ENCODE data around the gene MPO. TPM values are rescaled to one million over a fixed set of nuclear protein-coding genes. Genes with fewer than 3 reads are reported as not detected.

The MPO gene
- total and polyA plus RNA-seq, 2 donors: 5.6 to 27.3 TPM

DNA sequence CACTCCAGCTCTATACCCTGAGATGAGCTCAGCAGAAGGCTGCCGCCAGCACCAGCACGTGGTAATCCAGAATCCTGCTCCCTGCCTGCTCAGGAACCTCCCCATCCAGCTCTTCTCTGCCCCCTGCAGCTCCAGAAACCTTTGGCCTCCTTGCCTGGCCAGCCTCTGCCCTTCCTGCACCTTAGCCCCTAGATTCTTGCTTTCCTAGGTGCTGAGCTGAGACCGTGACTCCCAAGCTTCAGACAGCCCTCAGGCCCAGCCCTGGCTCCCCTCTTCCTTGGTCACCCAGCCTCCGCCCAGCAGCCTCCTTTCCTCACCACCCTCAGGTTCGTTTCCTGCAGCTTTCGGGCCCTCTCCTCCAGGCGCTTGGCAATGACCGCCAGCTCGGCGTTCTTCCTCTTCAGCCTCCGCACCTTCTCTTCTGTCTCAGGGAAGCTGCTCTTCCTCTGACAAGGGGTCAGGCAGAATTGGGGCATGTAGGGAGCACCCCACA, 45.3 kb upstream of the MPO start:
- peaks cover 0 to 30% of the 10 kb centered on the region in 2 donors for H3K27me3 ChIP-seq (ENCODE audit: control insufficient read depth in 2 of 2, insufficient read depth in 1 of 2, low read length in 1 of 2)
- no peak for DNase-seq (ENCODE audit: low read depth in 6 of 9, low spot score in 9 of 9)
- peaks cover 31 to 53% of the 10 kb centered on the region in 2 donors for H3K4me1 ChIP-seq (ENCODE audit: control insufficient read depth in 2 of 2, insufficient read depth in 2 of 2, low read length in 2 of 2)
- peaks cover 28 to 31% of the 10 kb centered on the region in 2 donors for H3K36me3 ChIP-seq (ENCODE audit: control insufficient read depth in 2 of 2, insufficient read depth in 2 of 2, low read length in 1 of 2)
- H3K27ac ChIP-seq (ENCODE audit: low read depth in 1 of 2, low read length in 1 of 2): no peak overlapping the region
- H3K4me3 ChIP-seq (ENCODE audit: low read length in 2 of 2): no peak overlapping the region
- 85% methylated on average over 11 of the region's 11 CpGs for WGBS
- H3K9me3 ChIP-seq (ENCODE audit: control insufficient read depth in 2 of 2, insufficient read depth in 1 of 2, low read length in 1 of 2): no peaks in the 10 kb centered on the region

DNA sequence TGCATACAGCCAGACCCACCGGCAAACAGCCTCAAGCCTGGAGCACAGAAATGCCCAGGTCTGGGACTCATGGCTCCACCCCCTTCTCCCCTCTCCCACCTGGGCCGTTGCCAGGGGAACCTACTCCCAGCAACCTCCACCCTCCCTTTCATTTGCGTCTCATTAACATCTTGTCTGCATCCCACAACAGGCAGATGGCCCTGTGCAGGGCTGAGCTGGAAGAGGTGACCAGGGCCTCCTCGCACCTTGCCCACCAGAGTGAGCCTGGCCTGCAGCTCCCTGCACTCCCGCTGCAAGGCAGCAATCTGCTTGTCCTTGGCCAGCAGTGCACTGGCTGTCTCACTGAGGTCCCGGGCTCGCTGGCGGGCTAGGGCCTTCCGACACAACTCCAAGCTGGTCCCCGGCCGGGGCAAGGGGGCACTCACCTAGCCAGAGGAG, 44.6 kb upstream of the MPO start:
- peaks cover 31 to 53% of the 10 kb centered on the region in 2 donors for H3K4me1 ChIP-seq (ENCODE audit: control insufficient read depth in 2 of 2, insufficient read depth in 2 of 2, low read length in 2 of 2)
- peaks cover 22 to 28% of the 10 kb centered on the region in 2 donors for H3K36me3 ChIP-seq (ENCODE audit: control insufficient read depth in 2 of 2, insufficient read depth in 2 of 2, low read length in 1 of 2)
- 89% methylated on average over 11 of the region's 11 CpGs for WGBS
- no peak overlapping the region for H3K27ac ChIP-seq (ENCODE audit: low read depth in 1 of 2, low read length in 1 of 2)
- H3K4me3 ChIP-seq (ENCODE audit: low read length in 2 of 2): no peak overlapping the region
- peak in 1 of 9 donors; percentile 36 for DNase-seq (ENCODE audit: low read depth in 6 of 9, low spot score in 9 of 9)
- peaks cover 0 to 28% of the 10 kb centered on the region in 2 donors for H3K27me3 ChIP-seq (ENCODE audit: control insufficient read depth in 2 of 2, insufficient read depth in 1 of 2, low read length in 1 of 2)
- H3K9me3 ChIP-seq (ENCODE audit: control insufficient read depth in 2 of 2, insufficient read depth in 1 of 2, low read length in 1 of 2): no peaks in the 10 kb centered on the region

DNA sequence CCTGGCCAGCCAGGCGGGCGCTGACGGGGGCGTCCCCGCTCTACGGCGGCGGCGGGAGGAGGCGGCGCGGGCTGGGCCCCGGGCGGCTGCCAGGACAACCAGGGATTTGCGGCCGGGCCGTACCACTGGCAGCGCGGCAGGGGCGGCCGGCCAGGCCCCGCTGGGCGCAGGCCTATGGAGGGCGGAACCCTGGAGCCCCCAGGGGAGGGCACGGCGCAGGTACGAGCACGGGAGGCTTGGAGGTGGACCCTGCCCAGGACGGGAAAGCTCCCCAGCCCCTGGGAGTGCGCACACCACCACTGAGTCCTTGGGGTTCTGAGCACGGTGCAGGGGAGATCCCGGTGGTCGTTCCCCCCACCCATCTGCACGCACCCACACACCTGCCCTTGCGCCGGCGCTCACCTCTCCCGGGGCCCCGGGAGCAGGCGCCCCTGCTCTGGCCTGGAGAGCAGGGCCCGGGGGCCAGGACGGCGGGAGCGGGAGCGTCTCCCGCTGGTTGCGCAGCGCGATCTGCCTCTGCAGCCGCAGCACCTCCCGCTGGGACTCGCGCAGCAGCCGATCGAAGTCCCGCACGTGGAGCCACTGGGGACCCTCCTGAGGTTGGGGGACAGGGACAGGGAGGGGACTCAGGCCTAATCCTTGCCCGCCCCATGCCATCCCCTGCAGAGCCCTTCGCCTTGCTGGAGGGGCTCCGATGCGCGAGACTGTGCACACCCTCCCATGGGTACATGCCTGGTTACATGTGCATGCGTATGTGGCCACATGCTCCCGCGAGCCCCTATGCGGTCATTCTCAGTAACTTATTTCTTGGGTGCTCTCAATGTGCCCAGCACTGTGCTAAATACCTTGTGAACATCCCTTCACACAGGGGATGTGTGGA, 43.9 kb upstream of the MPO start:
- H3K9me3 ChIP-seq (ENCODE audit: control insufficient read depth in 2 of 2, insufficient read depth in 1 of 2, low read length in 1 of 2): no peaks in the 10 kb centered on the region
- H3K27ac ChIP-seq (ENCODE audit: low read depth in 1 of 2, low read length in 1 of 2): no peak overlapping the region
- peaks cover 21 to 31% of the 10 kb centered on the region in 2 donors for H3K36me3 ChIP-seq (ENCODE audit: control insufficient read depth in 2 of 2, insufficient read depth in 2 of 2, low read length in 1 of 2)
- DNase-seq (ENCODE audit: low read depth in 6 of 9, low spot score in 9 of 9): no peak
- 21% methylated on average over 66 of the region's 66 CpGs for WGBS
- peak overlapping the region in 1 of 2 donors; percentile 29 for H3K4me3 ChIP-seq (ENCODE audit: low read length in 2 of 2)
- H3K4me1 ChIP-seq (ENCODE audit: control insufficient read depth in 2 of 2, insufficient read depth in 2 of 2, low read length in 2 of 2): peaks cover 31 to 53% of the 10 kb centered on the region in 2 donors
- peaks cover 0 to 28% of the 10 kb centered on the region in 2 donors for H3K27me3 ChIP-seq (ENCODE audit: control insufficient read depth in 2 of 2, insufficient read depth in 1 of 2, low read length in 1 of 2)

DNA sequence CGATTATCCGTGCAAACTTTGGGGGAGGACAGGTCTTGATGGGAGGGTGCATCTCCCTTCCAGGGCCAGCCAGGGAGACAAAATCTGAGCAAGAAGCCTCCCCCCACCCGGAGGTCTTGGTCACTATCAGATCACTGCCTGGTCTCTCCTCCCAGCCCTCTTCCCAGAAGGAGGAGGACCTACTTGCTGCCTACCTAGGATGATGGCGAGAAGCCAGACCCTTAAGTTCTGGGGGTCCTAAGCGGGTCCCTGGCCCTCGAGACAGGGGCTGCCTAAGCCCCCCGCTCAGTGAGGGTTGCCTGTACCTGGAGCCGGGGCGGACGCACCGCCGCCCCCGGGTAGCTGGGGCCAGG, 43.3 kb upstream of the MPO start:
- DNase-seq (ENCODE audit: low read depth in 6 of 9, low spot score in 9 of 9): no peak
- peaks cover 21 to 33% of the 10 kb centered on the region in 2 donors for H3K36me3 ChIP-seq (ENCODE audit: control insufficient read depth in 2 of 2, insufficient read depth in 2 of 2, low read length in 1 of 2)
- H3K9me3 ChIP-seq (ENCODE audit: control insufficient read depth in 2 of 2, insufficient read depth in 1 of 2, low read length in 1 of 2): no peaks in the 10 kb centered on the region
- H3K4me1 ChIP-seq (ENCODE audit: control insufficient read depth in 2 of 2, insufficient read depth in 2 of 2, low read length in 2 of 2): peaks cover 31 to 48% of the 10 kb centered on the region in 2 donors
- peak overlapping the region in 1 of 2 donors; percentile 29 for H3K4me3 ChIP-seq (ENCODE audit: low read length in 2 of 2)
- H3K27ac ChIP-seq (ENCODE audit: low read depth in 1 of 2, low read length in 1 of 2): no peak overlapping the region
- 52% methylated on average over 13 of the region's 13 CpGs for WGBS
- H3K27me3 ChIP-seq (ENCODE audit: control insufficient read depth in 2 of 2, insufficient read depth in 1 of 2, low read length in 1 of 2): peaks cover 0 to 28% of the 10 kb centered on the region in 2 donors

DNA sequence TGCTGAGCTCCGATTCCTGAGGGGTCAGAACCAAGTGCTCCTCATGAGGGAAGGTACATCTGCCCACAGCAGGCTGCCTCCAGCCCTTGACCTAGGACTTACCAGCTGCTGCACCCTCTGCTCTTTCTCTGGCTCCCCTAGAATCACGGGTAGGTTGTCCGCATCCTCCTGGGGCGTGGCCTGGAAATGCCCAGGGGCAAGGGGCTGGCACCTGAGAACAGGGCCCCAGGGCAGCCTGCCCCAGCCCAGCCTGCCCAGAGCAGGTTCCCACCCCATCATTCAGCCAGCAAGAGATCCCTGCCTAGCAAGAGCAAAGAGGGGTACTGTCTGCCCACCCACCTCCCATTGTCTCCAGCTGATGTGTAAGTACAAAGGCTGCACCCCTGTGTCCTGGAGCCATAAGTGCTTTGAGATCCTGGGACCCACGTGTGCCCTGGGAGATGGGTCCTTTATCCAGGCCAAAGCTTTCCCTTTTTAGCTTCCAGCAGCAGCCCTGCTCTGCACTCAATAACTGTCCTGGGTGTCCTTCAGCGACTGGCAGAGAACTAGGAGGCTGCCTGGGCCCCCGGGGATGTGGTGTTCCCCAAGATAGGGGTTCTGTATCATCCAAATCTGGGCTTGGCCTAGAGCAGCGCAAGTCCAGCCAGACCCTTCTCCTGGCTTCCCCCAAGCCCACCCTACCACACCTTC, 42.8 kb upstream of the MPO start:
- H3K27ac ChIP-seq (ENCODE audit: low read depth in 1 of 2, low read length in 1 of 2): no peak overlapping the region
- H3K27me3 ChIP-seq (ENCODE audit: control insufficient read depth in 2 of 2, insufficient read depth in 1 of 2, low read length in 1 of 2): peaks cover 0 to 28% of the 10 kb centered on the region in 2 donors
- H3K9me3 ChIP-seq (ENCODE audit: control insufficient read depth in 2 of 2, insufficient read depth in 1 of 2, low read length in 1 of 2): no peaks in the 10 kb centered on the region
- no peak for DNase-seq (ENCODE audit: low read depth in 6 of 9, low spot score in 9 of 9)
- WGBS: 95% methylated on average over 8 of the region's 8 CpGs
- no peak overlapping the region for H3K4me3 ChIP-seq (ENCODE audit: low read length in 2 of 2)
- H3K4me1 ChIP-seq (ENCODE audit: control insufficient read depth in 2 of 2, insufficient read depth in 2 of 2, low read length in 2 of 2): peaks cover 31 to 43% of the 10 kb centered on the region in 2 donors
- H3K36me3 ChIP-seq (ENCODE audit: control insufficient read depth in 2 of 2, insufficient read depth in 2 of 2, low read length in 1 of 2): peaks cover 21 to 36% of the 10 kb centered on the region in 2 donors

DNA sequence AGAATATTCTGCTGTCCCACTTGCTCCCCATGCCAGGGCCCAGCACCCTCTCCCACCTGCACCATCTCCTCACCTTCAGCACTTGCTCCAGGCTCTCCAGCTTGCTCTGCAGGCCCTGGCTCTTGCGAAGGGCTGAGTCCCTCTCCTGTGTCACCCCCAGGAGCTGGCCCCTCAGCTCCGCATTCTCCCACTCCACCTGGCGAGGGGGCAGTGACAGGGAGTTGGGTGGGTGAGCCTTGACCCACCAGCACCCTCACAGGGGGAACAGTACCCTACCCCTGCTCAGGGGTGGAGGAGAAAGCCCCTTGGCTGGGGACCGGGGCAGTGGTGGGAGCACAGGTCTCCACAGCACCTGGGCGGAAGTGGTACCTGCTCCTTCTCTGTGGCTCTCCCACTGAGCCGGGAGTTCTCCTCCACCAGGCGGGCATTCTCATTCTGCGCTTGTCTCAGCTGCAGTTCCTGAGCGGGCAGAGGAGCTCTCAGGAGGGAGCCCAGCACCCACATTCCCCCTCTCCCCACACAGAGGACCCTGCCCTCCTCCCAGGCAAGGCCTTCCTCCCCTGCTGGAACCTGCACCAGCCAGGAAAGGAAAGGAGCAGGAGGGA, 41.9 kb upstream of the MPO start:
- peaks cover 25 to 36% of the 10 kb centered on the region in 2 donors for H3K36me3 ChIP-seq (ENCODE audit: control insufficient read depth in 2 of 2, insufficient read depth in 2 of 2, low read length in 1 of 2)
- no peak overlapping the region for H3K4me3 ChIP-seq (ENCODE audit: low read length in 2 of 2)
- H3K9me3 ChIP-seq (ENCODE audit: control insufficient read depth in 2 of 2, insufficient read depth in 1 of 2, low read length in 1 of 2): peaks cover 0 to 2% of the 10 kb centered on the region in 2 donors
- no peak for DNase-seq (ENCODE audit: low read depth in 6 of 9, low spot score in 9 of 9)
- H3K4me1 ChIP-seq (ENCODE audit: control insufficient read depth in 2 of 2, insufficient read depth in 2 of 2, low read length in 2 of 2): peaks cover 31 to 37% of the 10 kb centered on the region in 2 donors
- peaks cover 0 to 28% of the 10 kb centered on the region in 2 donors for H3K27me3 ChIP-seq (ENCODE audit: control insufficient read depth in 2 of 2, insufficient read depth in 1 of 2, low read length in 1 of 2)
- over 99% methylated on average over 9 of the region's 9 CpGs for WGBS
- no peak overlapping the region for H3K27ac ChIP-seq (ENCODE audit: low read depth in 1 of 2, low read length in 1 of 2)

DNA sequence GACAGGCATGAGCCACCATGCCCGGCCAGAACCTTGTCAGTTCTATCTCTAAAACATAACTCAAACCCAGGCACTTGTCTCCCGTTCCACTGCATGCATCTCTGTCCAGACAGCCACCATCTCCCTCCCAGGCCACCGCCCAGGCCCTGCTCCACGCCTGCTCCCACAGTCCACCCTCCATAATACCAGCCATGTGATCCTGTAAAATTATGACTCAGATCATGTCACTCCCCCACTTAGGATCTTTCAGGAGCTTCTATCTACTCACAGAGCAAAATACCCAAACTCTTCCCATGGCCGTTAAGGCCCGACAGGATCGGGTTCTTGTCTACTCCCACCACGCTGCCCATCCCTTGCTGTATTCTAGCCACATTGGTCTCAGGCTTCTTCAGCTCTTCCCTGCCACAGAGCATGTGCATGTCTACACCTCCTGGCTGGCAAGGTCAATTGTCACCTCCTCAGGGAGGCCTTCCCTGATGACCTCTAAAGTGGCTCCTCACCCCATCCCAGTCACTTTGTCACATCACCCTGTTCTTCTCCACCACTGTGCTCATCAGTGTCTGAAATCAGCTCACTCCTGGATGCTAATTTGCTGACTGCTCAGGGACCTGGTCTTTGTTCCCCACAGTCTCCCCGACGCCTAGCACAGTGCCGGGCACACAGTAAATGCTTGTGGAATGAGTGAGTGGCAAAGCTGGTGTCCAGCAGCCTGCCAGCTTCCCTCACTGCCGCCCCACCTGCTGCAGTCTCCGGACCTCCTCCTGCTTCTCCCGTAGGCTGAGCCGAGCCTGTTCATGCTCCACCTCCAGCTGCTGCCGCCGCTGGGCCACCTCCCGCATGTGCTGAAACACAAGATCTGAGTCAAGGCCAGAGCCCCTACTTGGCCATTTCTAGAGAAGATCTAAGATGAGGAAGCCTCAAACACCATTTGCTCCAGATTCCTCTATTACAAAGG, 41.1 kb upstream of the MPO start:
- Histone ChIP-seq H3K36me3 (ENCODE audit: control insufficient read depth in 2 of 2, insufficient read depth in 2 of 2, low read length in 1 of 2) (peaks cover 26 to 36% of the 10 kb centered on the region in 2 donors), H3K27ac (ENCODE audit: low read depth in 1 of 2, low read length in 1 of 2) (no peak overlapping the region), H3K4me3 (ENCODE audit: low read length in 2 of 2) (no peak overlapping the region), H3K9me3 (ENCODE audit: control insufficient read depth in 2 of 2, insufficient read depth in 1 of 2, low read length in 1 of 2) (peaks cover 0 to 4% of the 10 kb centered on the region in 2 donors), H3K27me3 (ENCODE audit: control insufficient read depth in 2 of 2, insufficient read depth in 1 of 2, low read length in 1 of 2) (peaks cover 0 to 28% of the 10 kb centered on the region in 2 donors), H3K4me1 (ENCODE audit: control insufficient read depth in 2 of 2, insufficient read depth in 2 of 2, low read length in 2 of 2) (peaks cover 26 to 32% of the 10 kb centered on the region in 2 donors)
- 98% methylated on average over 18 of the region's 18 CpGs for WGBS
- no peak for DNase-seq (ENCODE audit: low read depth in 6 of 9, low spot score in 9 of 9)

All from thymus (tissue), 11 donors.